ENCODE results near the gene TPPP2. TPM values are rescaled to one million over a fixed set of nuclear protein-coding genes. Genes with fewer than 3 reads are reported as not detected.
A peak's percentile ranks its signal among the peaks of the same experiment; 100 is the strongest.
"Not testable (repeated sequence)": the region's sequence is repeated elsewhere in the genome, so short reads cannot be mapped to it uniquely, and the experiment has no call there.

Gene TPPP2
- total RNA-seq, 1 donor from 2014 or later = not detected

GRCh38 chr14:21037156-21037555 lies 7.1 kb downstream of the TPPP2 start:
- H3K4me1 ChIP-seq = peaks cover 43% of the 10 kb centered on the region

GRCh38 chr14:21038441-21039422 lies 8.7 kb downstream of the TPPP2 start:
- no peaks in the 10 kb centered on the region for H3K36me3 ChIP-seq
- TF ChIP-seq POLR2A (IDR thresholded peaks at IDR 0.05) (no peak), POLR2AphosphoS5 (IDR thresholded peaks at IDR 0.05; ENCODE audit: insufficient read depth in 1 of 2, low read depth in 1 of 2) (peak; percentile 76 to 77)
- H3K4me3 ChIP-seq = peak overlapping the region in 1 of 2 donors; percentile 9
- no peaks in the 10 kb centered on the region for H3K9me3 ChIP-seq
- H3K4me1 ChIP-seq = peaks cover 59% of the 10 kb centered on the region
- H3K27ac ChIP-seq = peak overlapping the region; percentile 88
- peak in 1 of 2 donors; percentile 97 for DNase-seq (ENCODE audit: extremely low spot score in 2 of 2)
- intact Hi-C loops (cut with DNase I) = no loop called here
- H3K27me3 ChIP-seq = no peaks in the 10 kb centered on the region

More at GRCh38 chr14:21037156-21037555, 7.1 kb downstream of the TPPP2 start:
- Histone ChIP-seq H3K9me3 (no peaks in the 10 kb centered on the region), H3K27ac (peak overlapping the region; percentile 88), H3K4me3 (no peak overlapping the region), H3K36me3 (no peaks in the 10 kb centered on the region), H3K27me3 (no peaks in the 10 kb centered on the region)
- intact Hi-C loops (cut with DNase I) = no loop called here
- TF ChIP-seq POLR2AphosphoS5 (IDR thresholded peaks at IDR 0.05; ENCODE audit: insufficient read depth in 1 of 2, low read depth in 1 of 2) (no peak), CTCF (IDR thresholded peaks at IDR 0.05) (no peak), POLR2A (IDR thresholded peaks at IDR 0.05) (no peak)
- no peak for DNase-seq (ENCODE audit: extremely low spot score in 2 of 2)

- Histone ChIP-seq H3K36me3 (no peaks in the 10 kb centered on the region), H3K4me1 (peaks cover 51% of the 10 kb centered on the region), H3K27me3 (no peaks in the 10 kb centered on the region), H3K9me3 (no peaks in the 10 kb centered on the region), H3K4me3 (peak overlapping the region in 1 of 2 donors; percentile 9), H3K27ac (peak overlapping the region; percentile 88)
- intact Hi-C loops (cut with DNase I) = loop anchor here (2.0 to 5.0 kb wide), 2 partner anchors 25 to 37 kb away; no protein-coding TSS in a partner anchor
- no peak for DNase-seq (ENCODE audit: extremely low spot score in 2 of 2)
- TF ChIP-seq POLR2A (IDR thresholded peaks at IDR 0.05) = no peak
- peak; percentile 19 to 68 (median 61) for TF ChIP-seq CTCF (IDR thresholded peaks at IDR 0.05)
- peak in 1 of 2 donors; percentile 64 for TF ChIP-seq POLR2AphosphoS5 (IDR thresholded peaks at IDR 0.05; ENCODE audit: insufficient read depth in 1 of 2, low read depth in 1 of 2)
These were observed 9.8 kb downstream of the TPPP2 start for GRCh38 chr14:21039585-21040369.

GRCh38 chr14:21040370-21040925 lies 10.4 kb downstream of the TPPP2 start:
- no peak overlapping the region for H3K4me3 ChIP-seq
- intact Hi-C loops (cut with DNase I) = loop anchor here (2.0 to 5.0 kb wide), 2 partner anchors 26 to 38 kb away; no protein-coding TSS in a partner anchor
- DNase-seq (ENCODE audit: extremely low spot score in 2 of 2) = no peak
- peak overlapping the region; percentile 88 for H3K27ac ChIP-seq
- H3K4me1 ChIP-seq = peaks cover 48% of the 10 kb centered on the region
- TF ChIP-seq POLR2AphosphoS5 (IDR thresholded peaks at IDR 0.05; ENCODE audit: insufficient read depth in 1 of 2, low read depth in 1 of 2) (no peak), POLR2A (IDR thresholded peaks at IDR 0.05) (no peak), CTCF (IDR thresholded peaks at IDR 0.05) (no peak)
- no peaks in the 10 kb centered on the region for H3K27me3 ChIP-seq
- H3K9me3 ChIP-seq = no peaks in the 10 kb centered on the region
- no peaks in the 10 kb centered on the region for H3K36me3 ChIP-seq

GRCh38 chr14:21040941-21041340 lies 10.9 kb downstream of the TPPP2 start:
- H3K4me1 ChIP-seq = peaks cover 48% of the 10 kb centered on the region
- H3K27ac ChIP-seq; H3K4me3 ChIP-seq; H3K9me3 ChIP-seq; H3K27me3 ChIP-seq; H3K36me3 ChIP-seq; DNase-seq (ENCODE audit: extremely low spot score in 2 of 2): not testable (repeated sequence)
- intact Hi-C loops (cut with DNase I) = loop anchor here (2.0 to 5.0 kb wide), 2 partner anchors 26 to 39 kb away; no protein-coding TSS in a partner anchor
